Right lobe of liver (tissue), 6 donors: ENCODE measurements around the gene TPO. TPM values are rescaled to one million over a fixed set of nuclear protein-coding genes. Genes with fewer than 3 reads are reported as not detected.
"Not testable (repeated sequence)": the region's sequence is repeated elsewhere in the genome, so short reads cannot be mapped to it uniquely, and the experiment has no call there.

Source experiments
- ATAC-seq, 4 donors: fragments of 200-7000 bp; cut with Tn5 transposase; one replicate each; pipeline ENCODE4 v1.9.1; 2020; ENCODE audit warnings: mild to moderate bottlenecking in 4 of 4, moderate library complexity in 4 of 4
- DNase-seq, 3 donors: peaks; one replicate each; pipeline ENCODE4 v3.0.0-alpha.2; 2020
- H3K27ac ChIP-seq, 3 donors: fragments of 200-600 bp; one replicate each; pipeline ENCODE4 v1.8.0; 2022
- H3K27me3 ChIP-seq, 2 donors: fragments of 200-600 bp; one replicate each; pipeline ENCODE4 v1.8.0; 2022
- H3K36me3 ChIP-seq, 4 donors: fragments of 200-600 bp; sonication (generic) in 1 of 4; one replicate each; pipeline versions ENCODE4 v1.5.1 to v1.8.0; 2017 to 2022; ENCODE audit warnings: control low read depth in 1 of 4
- H3K4me1 ChIP-seq, 4 donors: fragments of 200-600 bp; sonication (generic) in 1 of 4; one replicate each; pipeline versions ENCODE4 v1.5.1 to v1.8.0; 2017 to 2022; ENCODE audit warnings: control low read depth in 1 of 4
- H3K4me3 ChIP-seq, 3 donors: fragments of 200-600 bp; one replicate each; pipeline ENCODE4 v1.8.0; 2022
- H3K9me3 ChIP-seq, 4 donors: fragments of 200-600 bp; sonication (generic) in 1 of 4; one replicate each; pipeline versions ENCODE4 v1.5.1 to v1.8.0; 2017 to 2022; ENCODE audit warnings: control low read depth in 1 of 4
- POLR2A ChIP-seq: fragments of 450-650 bp; IDR thresholded peaks from one replicate; pipeline ENCODE4 v1.6.1; 2017; ENCODE audit warnings: antibody characterized with exemption, mild to moderate bottlenecking
- WGBS: methylation state at CpG from one replicate; pipeline ENCODE4 v1.1.6; 2018; ENCODE audit warnings: low coverage, low lambda C conversion rate; ENCODE audit not compliant: insufficient coverage; ENCODE audit errors: missing lambda C conversion rate; 5-methylcytosine and 5-hydroxymethylcytosine counted together
- intact Hi-C, 2 donors: fragments of 100-400 bp; cut with DNase I; formaldehyde crosslinking; loops; one replicate each; pipeline versions ENCODE4 v1.11.2 to v1.14.1; 2022
- total RNA-seq, 6 experiments: library from RNA; depleted of rRNA in 2 of 6; stranded (reverse); fragments of >200 nt in 2 of 6; fragmentation: NEBNext Ultra II Directional in 3 of 6; extraction: Animal tissue kit (Norgen Biotek cat#: 25700) in 3 of 6; gene quantifications; one replicate each; pipeline versions ENCODE4 v1.1.0 to v1.2.4, GENCODE V29; 2016 to 2023
- TF ChIP-seq, protein P1 (sequence below), 4 donors: fragments of 200-600 bp in 3 of 4; fragments of 450-650 bp in 1 of 4; IDR thresholded peaks; one replicate each; pipeline versions ENCODE4 v1.5.1 to v1.8.0; 2016 to 2022; ENCODE audit warnings: antibody characterized with exemption in 4 of 4, mild to moderate bottlenecking in 2 of 4
- donor health status: DM: no; HTN: yes; CAD: no.
- donor health status: DM: no; HTN: no; CAD: no.
- donor health status: DM: no; HTN: no; CAD: no.
- donor health status: DM: no; HTN: yes; CAD: no.
- donor health status: DM: no; HTN: yes; CAD: no.

Gene TPO
- total RNA-seq, 6 experiments from 2014 or later: not detected

DNA sequence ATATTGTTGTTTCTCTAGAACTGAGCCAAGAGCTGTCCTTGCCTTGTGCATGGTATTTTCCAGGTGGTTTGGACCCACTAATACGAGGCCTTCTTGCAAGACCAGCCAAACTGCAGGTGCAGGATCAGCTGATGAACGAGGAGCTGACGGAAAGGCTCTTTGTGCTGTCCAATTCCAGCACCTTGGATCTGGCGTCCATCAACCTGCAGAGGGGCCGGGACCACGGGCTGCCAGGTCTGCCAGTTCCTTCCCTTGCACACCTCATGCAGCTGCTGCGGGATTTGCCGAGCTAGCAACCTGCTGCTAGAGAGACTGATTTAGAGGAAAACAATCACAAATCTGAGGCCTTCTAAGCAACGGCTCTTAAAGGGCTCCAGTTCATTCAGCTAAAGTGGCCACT, 74.5 kb downstream of the TPO start:
- no peak for TF ChIP-seq POLR2A
- TF ChIP-seq, protein P1, sequence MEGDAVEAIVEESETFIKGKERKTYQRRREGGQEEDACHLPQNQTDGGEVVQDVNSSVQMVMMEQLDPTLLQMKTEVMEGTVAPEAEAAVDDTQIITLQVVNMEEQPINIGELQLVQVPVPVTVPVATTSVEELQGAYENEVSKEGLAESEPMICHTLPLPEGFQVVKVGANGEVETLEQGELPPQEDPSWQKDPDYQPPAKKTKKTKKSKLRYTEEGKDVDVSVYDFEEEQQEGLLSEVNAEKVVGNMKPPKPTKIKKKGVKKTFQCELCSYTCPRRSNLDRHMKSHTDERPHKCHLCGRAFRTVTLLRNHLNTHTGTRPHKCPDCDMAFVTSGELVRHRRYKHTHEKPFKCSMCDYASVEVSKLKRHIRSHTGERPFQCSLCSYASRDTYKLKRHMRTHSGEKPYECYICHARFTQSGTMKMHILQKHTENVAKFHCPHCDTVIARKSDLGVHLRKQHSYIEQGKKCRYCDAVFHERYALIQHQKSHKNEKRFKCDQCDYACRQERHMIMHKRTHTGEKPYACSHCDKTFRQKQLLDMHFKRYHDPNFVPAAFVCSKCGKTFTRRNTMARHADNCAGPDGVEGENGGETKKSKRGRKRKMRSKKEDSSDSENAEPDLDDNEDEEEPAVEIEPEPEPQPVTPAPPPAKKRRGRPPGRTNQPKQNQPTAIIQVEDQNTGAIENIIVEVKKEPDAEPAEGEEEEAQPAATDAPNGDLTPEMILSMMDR (IDR thresholded peaks at IDR 0.05): no peak

DNA sequence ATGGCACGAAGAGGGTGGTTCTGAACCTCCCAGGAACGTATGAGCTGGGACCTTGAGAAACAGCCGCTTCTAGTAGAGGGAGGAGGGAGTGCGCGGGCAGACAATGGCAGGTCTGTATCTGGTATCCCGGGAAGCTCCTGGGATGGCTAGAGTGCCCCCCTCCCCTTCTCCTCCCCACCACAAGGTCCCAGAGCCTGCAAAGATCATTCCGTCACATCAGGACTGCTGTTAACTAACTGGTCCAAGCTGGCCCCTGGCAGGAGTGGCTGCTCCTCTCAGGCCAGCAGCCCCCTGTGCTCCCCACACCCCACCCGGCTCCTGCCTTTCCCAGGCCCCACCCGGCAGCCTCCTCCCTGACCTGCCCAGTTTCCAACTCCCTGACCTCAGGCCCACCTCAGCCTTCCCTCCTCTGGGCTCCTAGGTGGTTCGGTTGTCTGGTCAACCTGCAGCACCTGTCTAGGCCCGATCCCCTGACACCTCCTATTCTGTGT, 75.0 kb downstream of the TPO start:
- ATAC-seq (peak in 1 of 4 donors; percentile 30), DNase-seq (no peak)
- intact Hi-C loops: no loop called here
- WGBS: 67% methylated on average over 5 of the region's 11 CpGs
- no peak overlapping the region for H3K4me3 ChIP-seq
- H3K36me3 ChIP-seq: no peaks in the 10 kb centered on the region
- H3K27me3 ChIP-seq: no peaks in the 10 kb centered on the region
- no peaks in the 10 kb centered on the region for H3K4me1 ChIP-seq
- TF ChIP-seq, protein P1 (IDR thresholded peaks at IDR 0.05): no peak
- no peak for TF ChIP-seq POLR2A
- H3K27ac ChIP-seq: no peak overlapping the region
- H3K9me3 ChIP-seq: no peaks in the 10 kb centered on the region

More for the DNA sequence above, 74.5 kb downstream of the TPO start:
- H3K36me3 ChIP-seq: no peaks in the 10 kb centered on the region
- intact Hi-C loops: no loop called here
- no peak for ATAC-seq
- DNase-seq: no peak
- H3K4me3 ChIP-seq: no peak overlapping the region
- H3K27me3 ChIP-seq: no peaks in the 10 kb centered on the region
- H3K4me1 ChIP-seq: no peaks in the 10 kb centered on the region
- H3K9me3 ChIP-seq: no peaks in the 10 kb centered on the region
- H3K27ac ChIP-seq: no peak overlapping the region
- 17% methylated on average over 1 of the region's 9 CpGs for WGBS

DNA sequence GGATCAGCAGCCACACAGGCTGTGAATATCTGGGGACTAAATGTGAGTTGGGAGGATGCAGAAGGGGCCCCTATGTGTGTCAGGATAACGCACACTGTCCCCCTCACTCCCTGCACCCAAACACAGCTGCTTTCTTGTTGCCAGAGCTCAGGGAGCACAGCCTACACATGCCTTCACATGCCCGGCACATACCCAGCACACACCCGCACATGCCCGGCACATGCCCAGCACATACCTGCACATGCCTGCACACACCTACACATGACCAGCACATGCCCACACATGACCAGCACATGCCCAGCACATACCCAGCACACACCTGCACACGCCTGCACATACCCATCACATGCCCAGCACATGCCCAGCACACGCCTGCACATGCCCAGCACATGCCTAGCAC, 75.6 kb downstream of the TPO start:
- no peak for TF ChIP-seq POLR2A
- TF ChIP-seq, protein P1 (IDR thresholded peaks at IDR 0.05): no peak
- H3K36me3 ChIP-seq: no peaks in the 10 kb centered on the region
- no peak overlapping the region for H3K4me3 ChIP-seq
- peak in 1 of 4 donors; percentile 12 for ATAC-seq
- DNase-seq: no peak
- no peaks in the 10 kb centered on the region for H3K4me1 ChIP-seq
- no CpG with 5 or more reads among the region's 6 CpGs for WGBS
- H3K9me3 ChIP-seq: no peaks in the 10 kb centered on the region
- H3K27me3 ChIP-seq: no peaks in the 10 kb centered on the region
- no peak overlapping the region for H3K27ac ChIP-seq
- intact Hi-C loops: no loop called here

DNA sequence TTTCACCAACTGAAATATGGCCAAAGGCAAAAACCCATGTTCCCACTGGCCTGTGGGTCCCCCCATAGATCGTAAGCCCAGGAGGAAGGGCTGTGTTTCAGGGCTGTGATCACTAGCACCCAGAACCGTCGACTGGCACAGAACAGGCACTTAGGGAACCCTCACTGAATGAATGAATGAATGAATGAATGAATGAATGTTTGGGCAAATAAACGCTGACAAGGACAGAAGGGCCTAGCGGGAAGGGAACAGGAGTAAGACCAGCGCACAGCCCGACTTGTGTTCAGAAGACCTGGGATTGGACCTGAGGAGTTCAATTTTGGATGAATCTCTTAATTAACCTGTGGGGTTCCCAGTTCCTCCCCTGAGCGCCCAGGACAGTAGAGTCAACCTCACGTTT, 76.2 kb downstream of the TPO start:
- no peak overlapping the region for H3K4me3 ChIP-seq
- no peaks in the 10 kb centered on the region for H3K36me3 ChIP-seq
- intact Hi-C loops: no loop called here
- H3K4me1 ChIP-seq: no peaks in the 10 kb centered on the region
- no peak for ATAC-seq
- no peaks in the 10 kb centered on the region for H3K9me3 ChIP-seq
- H3K27me3 ChIP-seq: no peaks in the 10 kb centered on the region
- no peak for DNase-seq
- TF ChIP-seq, protein P1 (IDR thresholded peaks at IDR 0.05): no peak
- no peak for TF ChIP-seq POLR2A
- 81% methylated on average over 8 of the region's 9 CpGs for WGBS
- H3K27ac ChIP-seq: no peak overlapping the region

DNA sequence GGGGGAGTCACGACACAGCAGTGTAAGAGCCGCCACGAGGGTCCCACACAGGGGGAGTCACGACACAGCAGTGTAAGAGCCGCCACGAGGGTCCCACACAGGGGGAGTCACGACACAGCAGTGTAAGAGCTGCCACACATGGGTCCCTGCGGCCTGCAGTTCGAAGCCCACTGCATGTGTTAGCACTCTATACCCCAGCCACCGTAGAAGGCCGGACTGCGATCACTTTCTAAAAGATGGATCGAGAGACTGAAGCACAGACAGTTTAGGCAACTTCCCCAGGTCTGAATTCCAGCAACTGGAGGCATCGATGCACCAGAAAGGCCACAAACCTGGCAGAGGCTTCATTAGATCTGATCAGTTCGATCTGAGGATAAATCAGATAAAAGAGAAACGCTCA, 77.1 kb downstream of the TPO start:
- H3K4me3 ChIP-seq, H3K36me3 ChIP-seq, ATAC-seq, H3K9me3 ChIP-seq, H3K4me1 ChIP-seq, H3K27me3 ChIP-seq, H3K27ac ChIP-seq, DNase-seq, intact Hi-C loops: not testable (repeated sequence)
- WGBS: 84% methylated on average over 9 of the region's 16 CpGs
